ENCODE data around the gene CFAP97D2.
"Not testable (repeated sequence)": the region's sequence is repeated elsewhere in the genome, so short reads cannot be mapped to it uniquely, and the experiment has no call there.

Gene CFAP97D2

GRCh38 chr13:114146173-114146572 lies 32.9 kb upstream of the CFAP97D2 start:
- Histone ChIP-seq H3K4me1 (ENCODE audit: control insufficient read depth, insufficient read depth, low read length) (peaks cover 20% of the 10 kb centered on the region), H3K36me3 (ENCODE audit: control insufficient read depth, insufficient read depth, low read length) (no peaks in the 10 kb centered on the region), H3K4me3 (ENCODE audit: low read length) (no peak overlapping the region), H3K27me3 (ENCODE audit: control insufficient read depth, insufficient read depth, low read length) (no peaks in the 10 kb centered on the region), H3K9me3 (ENCODE audit: control insufficient read depth, low read length) (no peaks in the 10 kb centered on the region), H3K9ac (ENCODE audit: low read length) (no peak overlapping the region)

DNA sequence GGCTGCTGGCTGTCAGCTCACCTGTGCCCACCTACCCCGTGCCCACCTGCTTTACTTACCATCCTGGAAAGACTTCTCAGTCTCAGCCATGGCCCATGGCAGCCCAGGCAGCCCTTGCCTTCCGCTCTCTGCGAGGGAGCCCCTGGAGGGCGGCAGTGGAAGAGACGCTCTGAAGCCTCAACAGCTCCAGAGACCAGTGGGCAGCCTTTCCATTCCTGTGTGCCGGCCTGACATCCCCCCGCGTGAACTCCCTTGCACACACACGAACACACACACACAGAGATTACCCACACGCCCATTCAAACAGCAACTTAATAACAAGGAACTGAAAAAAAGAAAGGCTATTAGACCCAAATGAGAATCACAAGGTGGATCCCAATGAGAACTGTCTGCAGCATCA lies 32.4 kb upstream of the CFAP97D2 start:
- Histone ChIP-seq H3K9ac (ENCODE audit: low read length) (no peak overlapping the region), H3K4me1 (ENCODE audit: control insufficient read depth, insufficient read depth, low read length) (peaks cover 24% of the 10 kb centered on the region), H3K9me3 (ENCODE audit: control insufficient read depth, low read length) (no peaks in the 10 kb centered on the region), H3K4me3 (ENCODE audit: low read length) (no peak overlapping the region), H3K36me3 (ENCODE audit: control insufficient read depth, insufficient read depth, low read length) (no peaks in the 10 kb centered on the region), H3K27me3 (ENCODE audit: control insufficient read depth, insufficient read depth, low read length) (no peaks in the 10 kb centered on the region)

DNA sequence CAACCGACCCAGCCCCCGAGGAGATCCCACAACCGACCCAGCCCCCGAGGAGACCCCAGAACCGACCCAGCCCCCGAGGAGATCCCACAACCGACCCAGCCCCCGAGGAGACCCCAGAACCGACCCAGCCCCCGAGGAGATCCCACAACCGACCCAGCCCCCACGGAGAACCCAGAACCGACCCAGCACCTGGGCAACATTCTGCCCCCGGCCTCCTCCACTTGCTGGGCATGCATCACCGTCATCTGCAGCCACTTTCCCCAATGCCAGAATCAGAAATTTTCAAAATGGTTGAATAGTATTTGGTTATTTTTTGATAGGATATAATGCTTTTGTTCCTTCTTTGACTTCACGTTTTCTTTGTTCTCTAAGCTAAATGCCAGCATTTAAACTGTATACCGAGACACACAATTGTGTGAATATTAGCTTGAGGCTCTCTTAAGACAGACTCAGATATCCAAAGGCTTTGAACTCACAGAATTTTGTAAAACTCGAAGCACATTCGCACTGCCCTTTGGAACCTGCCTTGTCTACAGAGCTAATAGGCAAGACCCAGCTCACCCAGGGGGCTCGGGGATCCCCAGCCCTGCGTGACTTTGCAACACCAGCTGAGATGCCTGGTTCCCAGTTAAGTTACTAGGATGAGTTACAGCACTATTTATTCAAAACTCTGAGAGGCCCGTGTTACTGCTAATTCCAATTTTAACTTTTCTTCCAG lies 31.1 kb upstream of the CFAP97D2 start:
- no peak overlapping the region for H3K9ac ChIP-seq (ENCODE audit: low read length)
- H3K9me3 ChIP-seq (ENCODE audit: control insufficient read depth, low read length), result no peaks in the 10 kb centered on the region
- no peak overlapping the region for H3K4me3 ChIP-seq (ENCODE audit: low read length)
- H3K27me3 ChIP-seq (ENCODE audit: control insufficient read depth, insufficient read depth, low read length), result no peaks in the 10 kb centered on the region
- peaks cover 19% of the 10 kb centered on the region for H3K4me1 ChIP-seq (ENCODE audit: control insufficient read depth, insufficient read depth, low read length)
- H3K36me3 ChIP-seq (ENCODE audit: control insufficient read depth, insufficient read depth, low read length), result no peaks in the 10 kb centered on the region

DNA sequence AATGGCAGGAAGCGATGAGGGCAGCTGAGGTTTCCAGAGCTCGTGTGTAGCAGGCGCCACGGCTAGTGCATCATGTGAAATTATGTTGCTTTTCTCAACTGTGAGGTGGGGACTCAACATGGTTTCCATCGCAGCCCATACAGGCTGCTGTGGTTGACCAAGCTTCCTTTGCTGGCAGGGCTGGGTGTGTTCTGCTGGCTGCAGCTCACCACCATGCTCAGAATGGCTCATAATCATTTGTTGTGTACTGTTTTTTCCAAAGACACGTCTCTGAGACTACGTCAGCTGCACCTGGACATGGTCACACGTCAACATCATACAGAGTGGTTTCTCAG lies 30.6 kb upstream of the CFAP97D2 start:
- Histone ChIP-seq H3K36me3 (ENCODE audit: control insufficient read depth, insufficient read depth, low read length) (no peaks in the 10 kb centered on the region), H3K4me3 (ENCODE audit: low read length) (no peak overlapping the region), H3K9ac (ENCODE audit: low read length) (no peak overlapping the region), H3K9me3 (ENCODE audit: control insufficient read depth, low read length) (no peaks in the 10 kb centered on the region), H3K27me3 (ENCODE audit: control insufficient read depth, insufficient read depth, low read length) (no peaks in the 10 kb centered on the region), H3K4me1 (ENCODE audit: control insufficient read depth, insufficient read depth, low read length) (peaks cover 18% of the 10 kb centered on the region)

DNA sequence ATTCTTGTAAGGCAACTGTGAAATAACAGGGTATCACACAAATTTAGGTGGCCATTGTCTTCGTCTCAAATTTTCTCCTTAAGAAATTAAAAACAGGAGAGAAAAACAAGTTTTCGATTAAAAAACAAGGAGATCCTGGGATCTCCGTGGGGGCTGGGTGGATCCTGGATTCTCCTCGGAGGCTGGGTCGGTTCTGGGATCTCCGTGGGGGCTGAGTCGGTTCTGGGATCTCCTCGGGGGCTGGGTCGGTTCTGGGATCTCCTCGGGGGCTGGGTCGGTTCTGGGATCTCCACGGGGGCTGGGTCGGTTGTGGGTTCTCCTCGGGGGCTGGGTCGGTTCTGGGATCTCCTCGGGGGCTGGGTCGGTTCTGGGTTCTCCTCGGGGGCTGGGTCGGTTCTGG lies 30.2 kb upstream of the CFAP97D2 start:
- not testable (repeated sequence) for H3K9me3 ChIP-seq (ENCODE audit: control insufficient read depth, low read length); H3K36me3 ChIP-seq (ENCODE audit: control insufficient read depth, insufficient read depth, low read length); H3K9ac ChIP-seq (ENCODE audit: low read length); H3K27me3 ChIP-seq (ENCODE audit: control insufficient read depth, insufficient read depth, low read length); H3K4me3 ChIP-seq (ENCODE audit: low read length)
- peaks cover 18% of the 10 kb centered on the region for H3K4me1 ChIP-seq (ENCODE audit: control insufficient read depth, insufficient read depth, low read length)

DNA sequence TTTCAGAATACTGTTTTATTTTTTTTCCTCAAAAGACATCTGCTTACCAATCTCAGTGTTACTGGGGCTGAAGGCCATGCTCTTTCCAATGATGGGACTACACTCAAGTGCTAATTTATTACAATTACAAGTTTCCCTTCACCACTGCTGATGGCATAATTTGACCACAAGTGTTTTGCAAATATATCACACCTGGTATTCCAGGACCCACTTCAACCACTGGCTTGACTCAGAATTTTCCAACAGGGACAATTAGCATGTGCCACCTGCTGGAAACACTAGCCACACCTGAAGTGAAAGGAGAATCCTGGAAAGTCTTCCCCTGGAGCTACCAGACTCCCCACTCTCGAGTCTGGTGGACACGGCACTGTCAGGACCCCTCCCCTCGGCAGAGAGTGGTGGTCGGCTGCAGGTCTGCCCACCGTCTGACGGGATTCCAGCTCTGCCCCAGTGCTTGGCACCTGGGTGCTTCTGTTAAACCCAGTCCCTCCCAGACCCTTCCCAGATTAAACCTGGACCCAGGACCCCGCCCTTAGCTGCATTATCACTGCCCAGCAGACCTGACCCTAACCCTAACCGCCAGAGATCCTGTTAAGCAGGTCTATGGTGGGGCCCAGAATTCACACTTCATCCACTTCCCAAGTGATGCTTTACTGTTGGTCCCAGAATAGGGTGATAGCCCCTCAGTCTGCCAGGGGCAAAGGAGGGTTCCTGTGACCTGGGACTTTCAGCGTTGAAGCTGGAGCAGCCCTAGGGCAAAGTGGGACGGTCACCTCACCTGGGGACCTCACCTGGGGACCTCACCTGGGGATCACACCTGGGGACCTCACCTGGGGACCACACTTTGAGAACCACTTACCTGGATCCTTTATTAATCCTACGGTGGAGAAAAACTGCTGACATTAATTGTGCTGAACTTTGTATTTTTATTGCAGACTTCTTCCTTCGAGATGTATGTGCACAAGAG lies 29.0 kb upstream of the CFAP97D2 start:
- H3K9ac ChIP-seq (ENCODE audit: low read length), result no peak overlapping the region
- no peak overlapping the region for H3K4me3 ChIP-seq (ENCODE audit: low read length)
- no peaks in the 10 kb centered on the region for H3K27me3 ChIP-seq (ENCODE audit: control insufficient read depth, insufficient read depth, low read length)
- no peaks in the 10 kb centered on the region for H3K9me3 ChIP-seq (ENCODE audit: control insufficient read depth, low read length)
- H3K4me1 ChIP-seq (ENCODE audit: control insufficient read depth, insufficient read depth, low read length), result peaks cover 14% of the 10 kb centered on the region
- no peaks in the 10 kb centered on the region for H3K36me3 ChIP-seq (ENCODE audit: control insufficient read depth, insufficient read depth, low read length)

- Histone ChIP-seq H3K9ac (ENCODE audit: low read length) (no peak overlapping the region), H3K4me1 (ENCODE audit: control insufficient read depth, insufficient read depth, low read length) (peaks cover 14% of the 10 kb centered on the region), H3K9me3 (ENCODE audit: control insufficient read depth, low read length) (no peaks in the 10 kb centered on the region), H3K27me3 (ENCODE audit: control insufficient read depth, insufficient read depth, low read length) (no peaks in the 10 kb centered on the region), H3K36me3 (ENCODE audit: control insufficient read depth, insufficient read depth, low read length) (no peaks in the 10 kb centered on the region), H3K4me3 (ENCODE audit: low read length) (no peak overlapping the region)
Measured at GRCh38 chr13:114151031-114151430, 28.0 kb upstream of the CFAP97D2 start.

- Histone ChIP-seq H3K27me3 (ENCODE audit: control insufficient read depth, insufficient read depth, low read length) (peaks cover under 1% of the 10 kb centered on the region), H3K9me3 (ENCODE audit: control insufficient read depth, low read length) (no peaks in the 10 kb centered on the region), H3K36me3 (ENCODE audit: control insufficient read depth, insufficient read depth, low read length) (no peaks in the 10 kb centered on the region), H3K4me3 (ENCODE audit: low read length) (no peak overlapping the region), H3K4me1 (ENCODE audit: control insufficient read depth, insufficient read depth, low read length) (peaks cover 18% of the 10 kb centered on the region), H3K9ac (ENCODE audit: low read length) (no peak overlapping the region)
Measured at GRCh38 chr13:114151565-114152284, 27.3 kb upstream of the CFAP97D2 start.

- H3K9ac ChIP-seq (ENCODE audit: low read length), result no peak overlapping the region
- no peak overlapping the region for H3K4me3 ChIP-seq (ENCODE audit: low read length)
- peaks cover 3% of the 10 kb centered on the region for H3K27me3 ChIP-seq (ENCODE audit: control insufficient read depth, insufficient read depth, low read length)
- no peaks in the 10 kb centered on the region for H3K9me3 ChIP-seq (ENCODE audit: control insufficient read depth, low read length)
- peaks cover 18% of the 10 kb centered on the region for H3K4me1 ChIP-seq (ENCODE audit: control insufficient read depth, insufficient read depth, low read length)
- no peaks in the 10 kb centered on the region for H3K36me3 ChIP-seq (ENCODE audit: control insufficient read depth, insufficient read depth, low read length)
Measured at GRCh38 chr13:114152285-114152645, 26.8 kb upstream of the CFAP97D2 start.

GRCh38 chr13:114152831-114153371 lies 26.2 kb upstream of the CFAP97D2 start:
- no peak overlapping the region for H3K9ac ChIP-seq (ENCODE audit: low read length)
- H3K9me3 ChIP-seq (ENCODE audit: control insufficient read depth, low read length), result no peaks in the 10 kb centered on the region
- H3K4me3 ChIP-seq (ENCODE audit: low read length), result no peak overlapping the region
- no peaks in the 10 kb centered on the region for H3K36me3 ChIP-seq (ENCODE audit: control insufficient read depth, insufficient read depth, low read length)
- H3K27me3 ChIP-seq (ENCODE audit: control insufficient read depth, insufficient read depth, low read length), result peaks cover 3% of the 10 kb centered on the region
- peaks cover 18% of the 10 kb centered on the region for H3K4me1 ChIP-seq (ENCODE audit: control insufficient read depth, insufficient read depth, low read length)

- Histone ChIP-seq H3K9ac (ENCODE audit: low read length) (no peak overlapping the region), H3K36me3 (ENCODE audit: control insufficient read depth, insufficient read depth, low read length) (no peaks in the 10 kb centered on the region), H3K27me3 (ENCODE audit: control insufficient read depth, insufficient read depth, low read length) (peaks cover 3% of the 10 kb centered on the region), H3K9me3 (ENCODE audit: control insufficient read depth, low read length) (no peaks in the 10 kb centered on the region), H3K4me1 (ENCODE audit: control insufficient read depth, insufficient read depth, low read length) (peaks cover 18% of the 10 kb centered on the region), H3K4me3 (ENCODE audit: low read length) (no peak overlapping the region)
Measured at GRCh38 chr13:114153485-114154080, 25.5 kb upstream of the CFAP97D2 start.

Data from mucosa of stomach (tissue), 1 donor.